ENCODE measurements around the gene CTNNA3. TPM values are rescaled to one million over a fixed set of nuclear protein-coding genes. Genes with fewer than 3 reads are reported as not detected.

Gene CTNNA3
- total RNA-seq, 1 experiment from 2014 or later = 0.20 TPM

GRCh38 chr10:66958466-66958865 is 737.5 kb downstream of the CTNNA3 start:
- Mint-ChIP-seq H3K9me3 (ENCODE audit: unreplicated experiment) (no peaks in the 10 kb centered on the region), H3K27ac (ENCODE audit: unreplicated experiment) (no peak overlapping the region), H3K4me1 (ENCODE audit: low read depth, unreplicated experiment) (no peaks in the 10 kb centered on the region), H3K27me3 (ENCODE audit: insufficient read depth, unreplicated experiment) (peaks cover 8% of the 10 kb centered on the region), H3K4me3 (ENCODE audit: unreplicated experiment) (no peak overlapping the region), H3K36me3 (ENCODE audit: insufficient read depth, unreplicated experiment) (no peaks in the 10 kb centered on the region)
- Histone ChIP-seq H3K9me3 (no peaks in the 10 kb centered on the region), H3K36me3 (ENCODE audit: control insufficient read depth, insufficient read depth, low read length) (no peaks in the 10 kb centered on the region), H3K27me3 (replicated peaks; ENCODE audit: control insufficient read depth, insufficient read depth, low read length) (no peaks in the 10 kb centered on the region), H3K4me1 (no peaks in the 10 kb centered on the region), H3K4me3 (ENCODE audit: low read depth, low read length) (no peak overlapping the region)
- intact Hi-C loops (cut with micrococcal nuclease; ENCODE audit: unreplicated experiment) = no loop called here
- no TSS peak for BruUV-seq (replicated peaks)
- POLR2A ChIA-PET = no interaction called here
- CTCF ChIA-PET = interaction anchor here (0.6 kb wide), 1 partner anchor 562 kb away, joined by 3 read pairs; no protein-coding TSS in a partner anchor
- no peak for DNase-seq
- TF ChIP-seq CTCF (IDR thresholded peaks at IDR 0.05; ENCODE audit: insufficient read depth in 1 of 2, low read depth in 1 of 2, low read length in 1 of 2, severe bottlenecking in 1 of 2, unreplicated experiment in 1 of 2) = no peak

- TF ChIP-seq CTCF (IDR thresholded peaks at IDR 0.05; ENCODE audit: insufficient read depth in 1 of 2, low read depth in 1 of 2, low read length in 1 of 2, severe bottlenecking in 1 of 2, unreplicated experiment in 1 of 2) = no peak
- Mint-ChIP-seq H3K4me3 (ENCODE audit: unreplicated experiment) (no peak overlapping the region), H3K27ac (ENCODE audit: unreplicated experiment) (no peak overlapping the region), H3K4me1 (ENCODE audit: low read depth, unreplicated experiment) (no peaks in the 10 kb centered on the region), H3K9me3 (ENCODE audit: unreplicated experiment) (no peaks in the 10 kb centered on the region), H3K27me3 (ENCODE audit: insufficient read depth, unreplicated experiment) (peaks cover 6% of the 10 kb centered on the region), H3K36me3 (ENCODE audit: insufficient read depth, unreplicated experiment) (no peaks in the 10 kb centered on the region)
- Histone ChIP-seq H3K4me1 (no peaks in the 10 kb centered on the region), H3K36me3 (ENCODE audit: control insufficient read depth, insufficient read depth, low read length) (no peaks in the 10 kb centered on the region), H3K9me3 (no peaks in the 10 kb centered on the region), H3K4me3 (ENCODE audit: low read depth, low read length) (no peak overlapping the region), H3K27me3 (replicated peaks; ENCODE audit: control insufficient read depth, insufficient read depth, low read length) (no peaks in the 10 kb centered on the region)
- intact Hi-C loops (cut with micrococcal nuclease; ENCODE audit: unreplicated experiment) = no loop called here
- ChIA-PET CTCF (no interaction called here), POLR2A (no interaction called here)
- no peak for DNase-seq
- BruUV-seq (replicated peaks) = no TSS peak
Measured at GRCh38 chr10:66951896-66952295, 744.1 kb downstream of the CTNNA3 start.

GRCh38 chr10:66943590-66943989 is 752.4 kb downstream of the CTNNA3 start:
- DNase-seq = no peak
- no peak overlapping the region for H3K4me3 ChIP-seq (ENCODE audit: low read depth, low read length)
- Mint-ChIP-seq H3K9me3 (ENCODE audit: unreplicated experiment) (no peaks in the 10 kb centered on the region), H3K4me3 (ENCODE audit: unreplicated experiment) (no peak overlapping the region), H3K27ac (ENCODE audit: unreplicated experiment) (no peak overlapping the region), H3K4me1 (ENCODE audit: low read depth, unreplicated experiment) (no peaks in the 10 kb centered on the region), H3K27me3 (ENCODE audit: insufficient read depth, unreplicated experiment) (peaks cover 12% of the 10 kb centered on the region), H3K36me3 (ENCODE audit: insufficient read depth, unreplicated experiment) (no peaks in the 10 kb centered on the region)
- TF ChIP-seq CTCF (IDR thresholded peaks at IDR 0.05; ENCODE audit: insufficient read depth in 1 of 2, low read depth in 1 of 2, low read length in 1 of 2, severe bottlenecking in 1 of 2, unreplicated experiment in 1 of 2) = no peak
- H3K36me3 ChIP-seq (ENCODE audit: control insufficient read depth, insufficient read depth, low read length) = no peaks in the 10 kb centered on the region
- no peaks in the 10 kb centered on the region for H3K9me3 ChIP-seq
- ChIA-PET POLR2A (no interaction called here), CTCF (no interaction called here)
- H3K27me3 ChIP-seq (replicated peaks; ENCODE audit: control insufficient read depth, insufficient read depth, low read length) = no peaks in the 10 kb centered on the region
- no TSS peak for BruUV-seq (replicated peaks)
- intact Hi-C loops (cut with micrococcal nuclease; ENCODE audit: unreplicated experiment) = no loop called here
- H3K4me1 ChIP-seq = no peaks in the 10 kb centered on the region

All from Caco-2 (cell line).